GM23338 (cell line): Measurements from ENCODE around the gene ACOX3.

Experiments used
- CTCF ChIP-seq, 2 experiments: fragments of 200-600 bp in 1 of 2; sonication (generic) in 1 of 2; conservative IDR thresholded peaks; 2 replicates each; pipeline versions ENCODE4 v1.5.1 to v1.6.1; 2016 to 2017; ENCODE audit warnings: antibody characterized with exemption in 2 of 2, low read depth in 2 of 2, mild to moderate bottlenecking in 2 of 2, moderate library complexity in 1 of 2
- POLR2AphosphoS5 ChIP-seq: IDR thresholded peaks from 2 replicates; pipeline ENCODE4 v1.6.1; 2016; ENCODE audit warnings: antibody characterized with exemption, low read depth

- TF ChIP-seq CTCF (conservative IDR thresholded peaks at IDR 0.05; ENCODE audit: low read depth in 2 of 2) (no peak), POLR2AphosphoS5 (no peak)
Measured at GRCh38 chr4:8474856-8475255, 34.3 kb upstream of the ACOX3 start.
